ENCODE results near the gene TECPR2.
A peak's percentile ranks its signal among the peaks of the same experiment; 100 is the strongest.

The TECPR2 gene

DNA sequence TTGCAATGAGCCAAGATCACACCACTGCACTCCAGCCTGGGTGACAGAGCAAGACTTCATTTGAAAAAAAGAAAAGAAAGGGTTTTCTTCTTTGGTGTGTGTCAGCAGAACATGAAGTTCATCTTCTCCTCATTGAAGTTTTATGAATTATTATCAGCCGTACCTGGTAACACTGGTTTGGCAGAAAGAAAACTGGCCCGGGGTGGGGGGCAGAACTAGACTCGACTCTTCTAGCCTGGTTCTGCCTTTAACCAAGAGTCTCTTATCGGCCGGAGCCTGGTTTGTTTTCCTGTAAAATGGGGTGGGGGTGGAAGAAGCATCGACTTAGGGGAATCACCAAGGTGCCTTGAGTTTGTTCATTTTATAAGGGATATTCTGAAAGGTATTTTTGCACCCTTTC, 64.1 kb downstream of the TECPR2 start:
- DNase-seq (ENCODE audit: low read depth): no peak

DNA sequence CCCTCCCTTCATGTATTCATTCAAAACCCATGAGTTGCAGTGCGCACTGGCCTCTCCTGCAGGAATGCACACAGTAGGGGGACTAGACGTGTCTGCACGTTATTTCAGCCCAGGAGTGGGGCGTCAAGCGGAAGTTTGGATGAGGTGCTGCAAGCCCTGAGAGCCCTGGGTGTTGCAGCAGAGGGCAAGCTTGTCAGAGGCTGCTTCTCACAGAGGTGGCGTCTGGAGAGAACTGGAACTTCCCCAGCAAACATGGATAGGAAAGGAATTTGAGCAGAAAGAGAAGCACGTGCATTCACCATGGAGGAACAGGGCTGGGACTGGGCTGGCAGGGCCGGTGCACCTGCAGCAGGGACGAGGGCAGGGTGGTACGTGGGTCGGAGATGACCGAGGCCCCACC, 64.9 kb downstream of the TECPR2 start:
- no peak for DNase-seq (ENCODE audit: low read depth)

DNA sequence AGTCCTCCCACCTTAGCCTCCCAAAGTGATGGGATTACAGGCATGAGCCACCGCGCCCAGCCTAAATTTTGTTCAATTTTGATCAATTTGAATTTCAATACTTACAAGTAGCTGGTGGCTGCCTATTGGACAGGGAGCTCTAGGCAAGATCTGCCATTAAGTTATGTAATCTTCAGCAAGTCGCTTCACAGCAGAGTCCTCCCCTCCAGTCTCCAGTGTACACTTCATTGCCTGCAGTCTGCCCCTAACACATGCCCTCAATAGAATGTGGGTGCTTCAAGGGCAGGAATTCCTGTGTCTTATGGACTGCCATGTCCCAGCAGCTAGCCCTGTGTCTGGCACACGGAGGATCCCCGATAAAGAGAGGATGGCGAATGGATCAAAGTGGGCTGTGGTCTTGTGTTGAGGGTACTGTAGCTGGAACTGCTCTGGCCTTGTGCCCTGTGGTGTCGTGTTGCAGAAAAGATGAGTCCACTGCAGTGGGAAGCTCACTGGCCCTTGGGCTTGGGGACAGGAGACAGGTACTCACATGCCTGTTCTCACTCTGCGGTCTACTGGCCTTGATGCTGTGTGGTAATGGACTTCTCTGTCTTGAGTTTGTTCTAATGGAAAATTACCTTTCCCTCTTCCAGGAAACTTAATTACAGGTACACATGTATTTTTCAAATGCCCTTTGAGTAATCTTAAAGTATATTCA, 67.6 kb downstream of the TECPR2 start:
- DNase-seq (ENCODE audit: low read depth): no peak

DNA sequence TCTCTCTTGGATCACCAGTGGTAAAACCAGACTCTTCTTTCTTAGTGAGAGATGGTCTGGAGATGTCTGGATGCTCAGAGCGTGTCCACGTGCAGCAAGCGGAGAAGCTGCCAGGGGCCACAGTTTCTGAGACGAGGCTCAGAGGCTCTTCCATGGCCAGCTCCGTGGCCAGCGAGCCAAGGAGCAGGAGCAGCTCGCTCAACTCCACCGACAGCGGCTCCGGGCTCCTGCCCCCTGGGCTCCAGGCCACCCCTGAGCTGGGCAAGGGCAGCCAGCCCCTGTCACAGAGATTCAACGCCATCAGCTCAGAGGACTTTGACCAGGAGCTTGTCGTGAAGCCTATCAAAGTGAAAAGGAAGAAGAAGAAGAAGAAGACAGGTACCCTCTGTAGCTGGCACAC, 69.0 kb downstream of the TECPR2 start:
- DNase-seq (ENCODE audit: low read depth): no peak

GRCh38 chr14:102434647-102435175, 72.0 kb downstream of the TECPR2 start:
- no peak for DNase-seq (ENCODE audit: low read depth)

GRCh38 chr14:102437997-102438915, 75.5 kb downstream of the TECPR2 start:
- DNase-seq (ENCODE audit: low read depth): peak; percentile 52

DNA sequence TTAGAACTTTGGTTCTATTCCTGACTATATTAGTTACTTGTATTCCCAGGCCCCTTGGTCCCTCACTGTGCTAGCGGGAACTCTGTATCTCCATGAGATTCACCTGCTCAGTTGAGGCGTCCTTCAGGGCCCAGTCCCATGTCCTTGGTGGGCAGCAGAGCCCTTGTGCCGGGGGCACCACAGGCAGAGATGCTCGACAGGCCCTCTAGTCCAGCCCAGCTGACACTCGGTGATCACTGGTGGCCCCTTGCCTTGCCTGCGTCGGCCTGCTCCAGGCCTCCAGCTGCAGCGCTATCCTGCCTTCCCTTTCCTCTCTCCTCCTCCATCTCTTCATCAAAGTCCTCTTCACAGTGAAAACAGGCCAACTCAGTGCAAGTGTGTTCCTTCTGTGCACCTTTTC, 76.8 kb downstream of the TECPR2 start:
- no peak for DNase-seq (ENCODE audit: low read depth)

GRCh38 chr14:102440392-102440791, 77.7 kb downstream of the TECPR2 start:
- DNase-seq (ENCODE audit: low read depth): no peak

GRCh38 chr14:102442241-102443211, 79.8 kb downstream of the TECPR2 start:
- no peak for DNase-seq (ENCODE audit: low read depth)

- DNase-seq (ENCODE audit: low read depth): no peak
Observed at GRCh38 chr14:102445066-102445465, 82.3 kb downstream of the TECPR2 start.

- DNase-seq (ENCODE audit: low read depth): no peak
Observed at GRCh38 chr14:102445641-102446040, 82.9 kb downstream of the TECPR2 start.

- no peak for DNase-seq (ENCODE audit: low read depth)
Observed at GRCh38 chr14:102450206-102451063, 87.7 kb downstream of the TECPR2 start.

DNA sequence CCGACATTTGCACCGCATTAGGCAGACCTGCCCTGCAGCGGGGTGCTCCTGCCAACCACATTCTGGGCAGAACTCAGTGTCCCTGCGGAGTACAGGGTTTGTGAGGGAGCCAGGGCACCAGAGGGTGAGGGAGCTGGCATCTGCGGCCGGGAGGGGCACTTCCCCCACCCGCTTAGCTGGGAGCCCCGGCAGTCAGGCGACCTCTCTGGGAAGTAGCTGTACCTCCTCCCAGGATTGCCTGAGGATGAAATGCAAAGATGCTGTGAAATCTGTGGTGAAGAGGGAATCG, 88.3 kb downstream of the TECPR2 start:
- no peak for DNase-seq (ENCODE audit: low read depth)

DNA sequence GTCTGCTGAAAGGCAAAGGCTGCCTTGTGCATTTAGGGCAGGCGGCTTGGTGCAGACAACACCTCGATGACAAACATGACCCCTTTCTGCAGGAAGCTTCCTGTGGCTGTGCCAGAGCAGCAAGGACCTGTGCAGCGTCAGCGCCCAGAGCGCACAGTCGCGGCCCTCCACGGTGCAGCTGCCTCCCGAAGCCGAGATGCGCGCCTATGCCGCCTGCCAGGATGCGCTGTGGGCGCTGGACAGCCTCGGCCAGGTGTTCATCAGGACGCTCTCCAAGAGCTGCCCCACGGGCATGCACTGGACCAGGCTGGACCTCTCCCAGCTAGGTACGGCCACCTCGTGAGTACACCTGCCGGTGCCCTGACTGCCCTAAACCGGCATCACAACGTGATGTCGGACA, 89.6 kb downstream of the TECPR2 start:
- no peak for DNase-seq (ENCODE audit: low read depth)

DNA sequence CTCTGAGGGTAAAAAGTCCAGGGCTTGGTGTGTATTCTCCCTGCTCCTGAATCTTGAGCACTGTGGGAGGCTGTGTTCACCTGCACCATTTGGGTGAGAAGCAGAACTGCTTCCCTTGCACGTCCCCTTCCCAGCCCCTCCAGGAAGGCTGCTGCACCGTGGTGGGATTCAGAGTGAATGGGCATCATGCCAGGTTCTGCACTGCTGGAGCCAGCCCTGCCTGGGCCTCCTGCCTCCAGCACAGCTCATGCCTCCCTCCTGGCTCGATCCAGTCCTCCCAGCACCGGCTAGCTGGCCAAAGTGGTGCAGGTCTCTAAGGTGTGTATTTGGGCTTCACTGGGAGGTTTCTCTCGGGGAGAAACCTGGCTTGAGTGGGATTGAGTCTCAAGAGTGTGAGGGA, 92.0 kb downstream of the TECPR2 start:
- DNase-seq (ENCODE audit: low read depth): no peak

GRCh38 chr14:102457509-102457908, 94.8 kb downstream of the TECPR2 start:
- DNase-seq (ENCODE audit: low read depth): no peak

DNA sequence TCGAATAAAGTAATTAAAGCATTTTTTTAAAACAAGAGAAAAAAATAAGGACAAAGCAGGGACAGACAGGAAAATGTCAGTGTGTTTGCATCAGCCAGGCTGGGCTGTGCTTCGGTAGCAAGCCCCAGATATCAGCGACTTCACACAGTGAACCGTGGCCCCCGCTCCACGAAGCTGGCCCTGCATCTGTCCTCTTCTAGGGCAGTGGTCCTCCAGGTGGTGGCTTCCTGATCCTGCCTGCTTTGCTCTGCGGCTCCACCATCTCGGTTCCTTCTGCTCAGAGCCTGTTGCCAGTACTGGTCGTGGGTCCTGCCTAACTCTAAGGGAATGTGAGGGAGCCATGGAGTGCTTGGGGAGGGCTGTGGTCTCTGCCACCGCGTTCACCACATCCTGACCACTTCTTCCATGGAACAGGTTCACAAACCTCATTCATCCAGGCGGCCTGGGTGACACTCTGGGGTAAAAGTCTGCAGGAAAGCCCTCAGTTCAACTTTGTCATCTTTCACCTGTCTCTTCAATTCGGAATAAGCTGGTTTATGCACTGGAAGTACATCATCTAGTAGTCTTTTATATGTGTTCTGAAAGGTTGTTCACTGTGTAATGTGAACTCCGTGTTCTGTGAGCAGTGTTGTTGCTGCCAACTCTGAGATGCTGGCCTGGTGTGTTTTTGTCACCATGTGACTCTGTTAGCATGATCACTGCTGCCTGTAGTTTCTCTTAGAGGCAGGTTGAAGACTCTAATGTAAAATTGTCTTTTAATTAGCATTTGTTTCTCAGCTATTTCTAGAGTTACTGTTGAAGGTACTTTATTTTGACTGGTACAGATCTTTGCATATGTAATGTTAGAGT, 99.0 kb downstream of the TECPR2 start:
- no peak for DNase-seq (ENCODE audit: low read depth)

- DNase-seq (ENCODE audit: low read depth): no peak
Observed at GRCh38 chr14:102462391-102462790, 99.7 kb downstream of the TECPR2 start.

- no peak for DNase-seq (ENCODE audit: low read depth)
Observed at GRCh38 chr14:102464006-102464405, 101.3 kb downstream of the TECPR2 start.

DNA sequence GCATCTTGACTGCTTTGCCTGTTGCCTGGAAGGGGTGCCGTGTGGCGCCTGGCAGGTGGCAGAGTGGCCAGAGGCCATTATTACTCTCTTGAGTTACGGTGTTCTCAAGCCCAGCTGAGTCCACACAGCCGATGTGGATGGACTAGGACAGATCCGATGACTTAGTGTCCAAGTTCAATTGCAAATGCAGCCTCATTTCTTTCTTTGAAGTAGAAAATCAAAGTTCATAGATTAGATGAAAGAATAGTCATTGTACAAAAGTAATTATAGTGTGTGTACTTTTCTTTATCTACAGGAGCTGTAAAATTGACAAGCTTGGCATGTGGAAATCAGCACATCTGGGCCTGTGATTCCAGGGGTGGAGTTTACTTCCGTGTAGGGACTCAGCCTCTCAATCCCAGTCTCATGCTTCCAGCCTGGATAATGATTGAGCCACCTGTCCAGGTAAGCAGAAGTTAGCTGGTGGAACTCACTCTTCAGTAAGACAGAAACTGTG, 102.2 kb downstream of the TECPR2 start:
- no peak for DNase-seq (ENCODE audit: low read depth)

All from activated T-cell treated with anti-CD3 and anti-CD28 coated beads for 1 hour (primary cell).